Measurements from ENCODE around the gene SEC14L1.

Gene SEC14L1

GRCh38 chr17:77257169-77257568 lies 116.4 kb downstream of the SEC14L1 start:
- Histone ChIP-seq H3K36me3 (ENCODE audit: insufficient read depth, low read length) (no peaks in the 10 kb centered on the region), H3K4me2 (ENCODE audit: insufficient read depth, low read length) (no peak overlapping the region), H3K79me2 (ENCODE audit: insufficient read depth, low read length) (no peaks in the 10 kb centered on the region), H4K20me1 (ENCODE audit: insufficient read depth, low read length) (no peaks in the 10 kb centered on the region), H3K27me3 (ENCODE audit: insufficient read depth, low read length, poor library complexity) (no peaks in the 10 kb centered on the region), H3K4me3 (ENCODE audit: low read depth in 1 of 2, low read length in 2 of 2) (no peak overlapping the region), H3K9ac (ENCODE audit: low read depth, low read length) (no peak overlapping the region), H3K4me1 (ENCODE audit: insufficient read depth, low read length) (no peaks in the 10 kb centered on the region), H3K27ac (ENCODE audit: low read length) (no peak overlapping the region), H3K9me3 (ENCODE audit: insufficient read depth, low read length, severe bottlenecking) (no peaks in the 10 kb centered on the region), H2AFZ (ENCODE audit: low read depth, low read length) (no peak overlapping the region)
- TF ChIP-seq EZH2 (IDR thresholded peaks at IDR 0.05; ENCODE audit: borderline replicate concordance, low read depth, low read length, severe bottlenecking) = no peak
- TF ChIP-seq, protein P1, sequence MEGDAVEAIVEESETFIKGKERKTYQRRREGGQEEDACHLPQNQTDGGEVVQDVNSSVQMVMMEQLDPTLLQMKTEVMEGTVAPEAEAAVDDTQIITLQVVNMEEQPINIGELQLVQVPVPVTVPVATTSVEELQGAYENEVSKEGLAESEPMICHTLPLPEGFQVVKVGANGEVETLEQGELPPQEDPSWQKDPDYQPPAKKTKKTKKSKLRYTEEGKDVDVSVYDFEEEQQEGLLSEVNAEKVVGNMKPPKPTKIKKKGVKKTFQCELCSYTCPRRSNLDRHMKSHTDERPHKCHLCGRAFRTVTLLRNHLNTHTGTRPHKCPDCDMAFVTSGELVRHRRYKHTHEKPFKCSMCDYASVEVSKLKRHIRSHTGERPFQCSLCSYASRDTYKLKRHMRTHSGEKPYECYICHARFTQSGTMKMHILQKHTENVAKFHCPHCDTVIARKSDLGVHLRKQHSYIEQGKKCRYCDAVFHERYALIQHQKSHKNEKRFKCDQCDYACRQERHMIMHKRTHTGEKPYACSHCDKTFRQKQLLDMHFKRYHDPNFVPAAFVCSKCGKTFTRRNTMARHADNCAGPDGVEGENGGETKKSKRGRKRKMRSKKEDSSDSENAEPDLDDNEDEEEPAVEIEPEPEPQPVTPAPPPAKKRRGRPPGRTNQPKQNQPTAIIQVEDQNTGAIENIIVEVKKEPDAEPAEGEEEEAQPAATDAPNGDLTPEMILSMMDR (IDR thresholded peaks at IDR 0.05; ENCODE audit: borderline replicate concordance, extremely low read depth, low read length, poor library complexity, severe bottlenecking) = no peak
- DNase-seq = no peak
- no peak for ATAC-seq (ENCODE audit: insufficient read depth, low read depth)

GRCh38 chr17:77257596-77258458 lies 117.1 kb downstream of the SEC14L1 start:
- Histone ChIP-seq H3K27me3 (ENCODE audit: insufficient read depth, low read length, poor library complexity) (no peaks in the 10 kb centered on the region), H2AFZ (ENCODE audit: low read depth, low read length) (no peak overlapping the region), H3K4me2 (ENCODE audit: insufficient read depth, low read length) (no peak overlapping the region), H3K9ac (ENCODE audit: low read depth, low read length) (no peak overlapping the region), H4K20me1 (ENCODE audit: insufficient read depth, low read length) (no peaks in the 10 kb centered on the region), H3K79me2 (ENCODE audit: insufficient read depth, low read length) (no peaks in the 10 kb centered on the region), H3K27ac (ENCODE audit: low read length) (no peak overlapping the region), H3K4me3 (ENCODE audit: low read depth in 1 of 2, low read length in 2 of 2) (no peak overlapping the region), H3K9me3 (ENCODE audit: insufficient read depth, low read length, severe bottlenecking) (no peaks in the 10 kb centered on the region), H3K36me3 (ENCODE audit: insufficient read depth, low read length) (no peaks in the 10 kb centered on the region), H3K4me1 (ENCODE audit: insufficient read depth, low read length) (no peaks in the 10 kb centered on the region)
- no peak for TF ChIP-seq EZH2 (IDR thresholded peaks at IDR 0.05; ENCODE audit: borderline replicate concordance, low read depth, low read length, severe bottlenecking)
- TF ChIP-seq, protein P1 (IDR thresholded peaks at IDR 0.05; ENCODE audit: borderline replicate concordance, extremely low read depth, low read length, poor library complexity, severe bottlenecking) = no peak
- DNase-seq (no peak), ATAC-seq (ENCODE audit: insufficient read depth, low read depth) (no peak)

DNA sequence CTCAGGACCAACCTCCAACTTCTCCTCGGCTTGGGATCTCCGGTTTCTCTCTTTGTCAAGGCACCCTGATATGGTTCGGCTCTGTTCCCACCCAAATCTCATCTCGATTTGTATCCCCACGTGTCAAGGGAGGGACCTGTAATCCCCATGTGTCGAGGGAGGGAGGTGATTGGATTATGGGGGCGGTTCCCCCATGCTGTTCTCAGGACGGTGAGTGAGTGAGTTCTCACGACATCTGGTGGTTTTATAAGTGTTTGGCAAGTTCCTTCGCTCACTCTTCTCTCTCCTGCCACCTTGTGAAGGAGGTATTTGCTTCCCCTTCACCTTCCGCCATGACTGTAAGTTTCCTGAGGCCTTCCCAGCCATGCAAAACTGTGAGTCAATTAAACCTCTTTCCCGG lies 117.9 kb downstream of the SEC14L1 start:
- TF ChIP-seq, protein P1 (IDR thresholded peaks at IDR 0.05; ENCODE audit: borderline replicate concordance, extremely low read depth, low read length, poor library complexity, severe bottlenecking) = no peak
- TF ChIP-seq EZH2 (IDR thresholded peaks at IDR 0.05; ENCODE audit: borderline replicate concordance, low read depth, low read length, severe bottlenecking) = no peak
- no peak overlapping the region for H3K27ac ChIP-seq (ENCODE audit: low read length)
- no peak overlapping the region for H3K4me2 ChIP-seq (ENCODE audit: insufficient read depth, low read length)
- no peak for ATAC-seq (ENCODE audit: insufficient read depth, low read depth)
- no peak overlapping the region for H2AFZ ChIP-seq (ENCODE audit: low read depth, low read length)
- H3K9me3 ChIP-seq (ENCODE audit: insufficient read depth, low read length, severe bottlenecking) = no peaks in the 10 kb centered on the region
- H3K79me2 ChIP-seq (ENCODE audit: insufficient read depth, low read length) = no peaks in the 10 kb centered on the region
- no peaks in the 10 kb centered on the region for H4K20me1 ChIP-seq (ENCODE audit: insufficient read depth, low read length)
- H3K36me3 ChIP-seq (ENCODE audit: insufficient read depth, low read length) = no peaks in the 10 kb centered on the region
- H3K27me3 ChIP-seq (ENCODE audit: insufficient read depth, low read length, poor library complexity) = no peaks in the 10 kb centered on the region
- no peak overlapping the region for H3K9ac ChIP-seq (ENCODE audit: low read depth, low read length)
- H3K4me3 ChIP-seq (ENCODE audit: low read depth in 1 of 2, low read length in 2 of 2) = no peak overlapping the region
- DNase-seq = no peak
- H3K4me1 ChIP-seq (ENCODE audit: insufficient read depth, low read length) = no peaks in the 10 kb centered on the region
